IPS DF 6.9 (cell line): Measurements from ENCODE around the gene STEAP3.

ENCODE experiments used
- DNase-seq: peaks from one replicate; pipeline ENCODE4 v3.0.0-alpha.2; 2013; ENCODE audit warnings: low read depth, low spot score
- H3K27ac ChIP-seq: one replicate; pipeline ENCODE4 v1.5.1; 2013; ENCODE audit warnings: low read length, control low read depth
- H3K27me3 ChIP-seq: 2 replicates; pipeline ENCODE4 v1.6.1; 2013; ENCODE audit warnings: mild to moderate bottlenecking, low read length; ENCODE audit not compliant: control insufficient read depth, insufficient read depth
- H3K36me3 ChIP-seq: 2 replicates; pipeline ENCODE4 v1.6.1; 2013; ENCODE audit warnings: low read length; ENCODE audit not compliant: control insufficient read depth, insufficient read depth
- H3K4me1 ChIP-seq: 2 replicates; pipeline ENCODE4 v1.6.1; 2013; ENCODE audit warnings: low read length; ENCODE audit not compliant: control insufficient read depth, insufficient read depth
- H3K4me3 ChIP-seq: 2 replicates; pipeline ENCODE4 v1.5.1; 2013; ENCODE audit warnings: mild to moderate bottlenecking, low read length
- H3K9me3 ChIP-seq: 2 replicates; pipeline ENCODE4 v1.6.1; 2013; ENCODE audit warnings: low read length, inconsistent platforms; ENCODE audit not compliant: control insufficient read depth, insufficient read depth
- WGBS: extraction: QIAGEN DNeasy Blood & Tissue Kit; methylation state at CpG from one replicate; pipeline ENCODE4 v1.1.7; 2013; ENCODE audit warnings: mixed read lengths, missing lambda C conversion rate; ENCODE audit not compliant: insufficient read length, insufficient coverage; 5-methylcytosine and 5-hydroxymethylcytosine counted together

Gene STEAP3, protein sequence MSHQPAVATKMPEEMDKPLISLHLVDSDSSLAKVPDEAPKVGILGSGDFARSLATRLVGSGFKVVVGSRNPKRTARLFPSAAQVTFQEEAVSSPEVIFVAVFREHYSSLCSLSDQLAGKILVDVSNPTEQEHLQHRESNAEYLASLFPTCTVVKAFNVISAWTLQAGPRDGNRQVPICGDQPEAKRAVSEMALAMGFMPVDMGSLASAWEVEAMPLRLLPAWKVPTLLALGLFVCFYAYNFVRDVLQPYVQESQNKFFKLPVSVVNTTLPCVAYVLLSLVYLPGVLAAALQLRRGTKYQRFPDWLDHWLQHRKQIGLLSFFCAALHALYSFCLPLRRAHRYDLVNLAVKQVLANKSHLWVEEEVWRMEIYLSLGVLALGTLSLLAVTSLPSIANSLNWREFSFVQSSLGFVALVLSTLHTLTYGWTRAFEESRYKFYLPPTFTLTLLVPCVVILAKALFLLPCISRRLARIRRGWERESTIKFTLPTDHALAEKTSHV

DNA sequence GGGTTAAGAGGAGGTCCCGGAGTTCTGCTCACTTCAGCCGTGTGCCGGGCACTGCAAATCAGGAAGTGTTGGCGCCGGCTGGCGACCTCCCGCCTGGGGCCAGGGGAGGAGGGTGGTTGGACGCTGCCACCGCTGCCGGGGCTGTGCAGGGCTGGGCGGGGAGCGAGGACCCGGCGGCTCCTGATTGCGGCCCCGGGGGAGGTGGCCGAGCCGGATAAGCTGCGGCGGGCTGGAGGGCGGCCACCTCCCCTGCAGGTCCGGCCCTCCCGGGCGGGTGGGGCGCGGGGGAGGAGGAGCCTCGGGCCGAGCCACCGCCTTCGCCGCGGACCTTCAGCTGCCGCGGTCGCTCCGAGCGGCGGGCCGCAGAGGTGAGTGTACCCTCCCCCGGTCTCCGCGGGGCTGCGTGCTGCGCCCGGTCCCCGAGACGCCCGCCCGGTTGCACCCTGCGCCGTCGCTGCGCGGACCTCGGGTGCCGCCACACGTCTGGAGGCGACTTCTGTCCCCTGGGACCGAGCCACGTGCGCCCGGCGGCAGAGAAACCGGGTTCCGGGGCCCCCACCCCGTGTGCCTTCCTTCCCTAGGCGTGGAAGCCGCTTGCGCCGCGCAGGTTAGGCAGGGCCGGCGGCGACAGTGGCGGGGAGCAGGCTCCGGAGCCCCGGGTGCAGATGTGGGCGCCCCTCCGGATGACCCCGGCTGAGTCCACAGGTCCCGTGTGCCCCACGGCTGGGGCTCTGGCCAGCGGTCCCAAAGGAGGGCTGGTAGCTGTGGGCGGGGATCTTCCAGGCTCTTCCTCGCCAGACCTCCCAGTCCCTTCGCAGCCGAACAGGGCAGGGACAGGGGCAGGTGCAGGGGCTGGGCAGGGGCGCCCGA is at the start of gene STEAP3:
TSS of gene STEAP3 (plus strand) at position 314 of the 870 bp plus-strand sequence. CDS start 7,179 bp downstream, outside the sequence.
- Histone ChIP-seq H3K27me3 (no peaks in the 10 kb centered on the region), H3K27ac (no peak within 1 kb of the TSS), H3K9me3 (no peaks in the 10 kb centered on the region), H3K36me3 (no peaks in the 10 kb centered on the region), H3K4me3 (peak within 1 kb of the TSS; percentile 50), H3K4me1 (peaks cover 5% of the 10 kb centered on the region)
- no peak for DNase-seq
- WGBS, result no CpG with 5 or more reads among the region's 89 CpGs

DNA sequence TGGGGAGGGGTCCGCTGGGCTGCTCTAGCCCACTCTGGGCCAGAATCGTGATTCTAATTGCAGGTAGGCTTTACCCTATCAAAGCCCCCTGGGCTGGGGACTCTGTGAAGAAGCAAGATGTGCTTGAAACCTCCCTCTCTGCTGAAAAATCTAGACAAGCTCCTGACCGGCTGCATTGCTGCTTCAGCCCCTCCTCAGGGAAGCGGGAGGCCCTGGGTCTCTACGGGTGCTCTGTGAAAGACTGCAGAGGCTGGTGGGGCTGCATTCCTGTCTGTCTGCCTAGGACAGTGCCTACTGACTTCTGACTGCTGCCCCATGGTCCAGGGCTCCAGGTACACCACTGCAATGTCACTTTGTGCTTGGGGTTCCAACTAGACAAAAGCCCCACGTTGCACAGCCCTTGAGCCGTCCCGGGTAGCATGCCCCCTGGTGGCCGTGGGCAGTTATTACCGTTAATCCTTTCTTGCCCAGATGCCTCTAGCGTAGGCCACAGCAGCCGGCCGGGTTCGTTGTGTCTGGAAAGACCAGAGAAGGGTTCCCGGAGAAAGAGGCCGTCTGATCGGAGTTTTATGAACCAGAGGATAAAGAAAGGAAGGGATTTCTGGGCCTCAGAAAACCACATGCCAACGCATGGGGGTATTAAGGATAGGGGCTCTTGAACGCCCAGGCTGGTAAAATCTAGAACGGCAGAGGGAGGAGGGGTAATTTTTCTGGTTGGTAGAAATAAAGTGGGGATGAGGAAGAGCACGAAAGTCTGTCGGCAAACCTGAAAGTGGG is 49.2 kb upstream of the STEAP3 start:
- Histone ChIP-seq H3K36me3 (no peaks in the 10 kb centered on the region; the same call in 1 of the 2 replicates), H3K9me3 (no peaks in the 10 kb centered on the region), H3K27me3 (no peaks in the 10 kb centered on the region), H3K4me3 (no peak overlapping the region), H3K4me1 (no peaks in the 10 kb centered on the region), H3K27ac (no peak overlapping the region)
- DNase-seq, result no peak
- WGBS, result no CpG with 5 or more reads among the region's 22 CpGs

DNA sequence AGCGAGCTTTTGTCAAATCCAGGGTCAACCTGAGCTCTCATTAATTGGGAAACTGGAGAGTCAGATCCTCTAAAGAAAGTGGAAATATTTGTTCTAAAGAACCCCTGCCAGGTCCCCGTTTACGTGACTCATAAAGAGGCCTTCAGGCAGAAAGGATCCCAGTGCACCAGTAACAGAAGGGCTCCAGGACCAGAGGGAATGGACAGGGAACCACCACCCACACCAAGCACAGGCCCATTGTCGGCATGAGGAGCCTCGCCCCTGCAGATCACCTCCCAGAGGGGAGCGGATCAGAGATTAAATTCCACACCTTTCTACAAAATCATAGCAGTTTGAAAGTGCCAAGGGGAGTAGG is 48.7 kb upstream of the STEAP3 start:
- no CpG with 5 or more reads among the region's 6 CpGs for WGBS

DNA sequence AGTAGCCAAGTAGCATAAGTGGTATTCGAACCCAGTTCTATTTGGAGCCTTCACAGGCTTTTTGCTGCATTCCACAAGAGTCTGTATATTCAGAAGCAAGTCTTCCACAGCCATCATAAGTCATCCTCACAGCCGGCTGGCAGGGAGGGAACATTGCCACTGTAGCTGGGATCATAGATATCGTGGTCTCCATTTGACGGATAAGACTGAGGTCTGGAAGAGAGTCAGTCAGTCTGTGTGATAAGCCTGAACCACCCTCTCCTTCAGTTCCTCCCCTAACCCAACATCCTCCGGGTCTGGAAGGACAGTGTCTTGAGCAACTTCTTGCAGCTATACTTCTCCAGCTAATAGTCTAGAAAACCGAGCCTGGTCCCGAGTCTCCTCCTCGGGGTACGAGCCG is 48.1 kb upstream of the STEAP3 start:
- WGBS, result no CpG with 5 or more reads among the region's 10 CpGs
- no peaks in the 10 kb centered on the region for H3K9me3 ChIP-seq

More for the DNA sequence above, 48.7 kb upstream of the STEAP3 start:
- Histone ChIP-seq H3K4me1 (no peaks in the 10 kb centered on the region), H3K4me3 (no peak overlapping the region), H3K27ac (no peak overlapping the region), H3K27me3 (no peaks in the 10 kb centered on the region), H3K9me3 (no peaks in the 10 kb centered on the region), H3K36me3 (no peaks in the 10 kb centered on the region; the same call in 1 of the 2 replicates)
- no peak for DNase-seq

DNA sequence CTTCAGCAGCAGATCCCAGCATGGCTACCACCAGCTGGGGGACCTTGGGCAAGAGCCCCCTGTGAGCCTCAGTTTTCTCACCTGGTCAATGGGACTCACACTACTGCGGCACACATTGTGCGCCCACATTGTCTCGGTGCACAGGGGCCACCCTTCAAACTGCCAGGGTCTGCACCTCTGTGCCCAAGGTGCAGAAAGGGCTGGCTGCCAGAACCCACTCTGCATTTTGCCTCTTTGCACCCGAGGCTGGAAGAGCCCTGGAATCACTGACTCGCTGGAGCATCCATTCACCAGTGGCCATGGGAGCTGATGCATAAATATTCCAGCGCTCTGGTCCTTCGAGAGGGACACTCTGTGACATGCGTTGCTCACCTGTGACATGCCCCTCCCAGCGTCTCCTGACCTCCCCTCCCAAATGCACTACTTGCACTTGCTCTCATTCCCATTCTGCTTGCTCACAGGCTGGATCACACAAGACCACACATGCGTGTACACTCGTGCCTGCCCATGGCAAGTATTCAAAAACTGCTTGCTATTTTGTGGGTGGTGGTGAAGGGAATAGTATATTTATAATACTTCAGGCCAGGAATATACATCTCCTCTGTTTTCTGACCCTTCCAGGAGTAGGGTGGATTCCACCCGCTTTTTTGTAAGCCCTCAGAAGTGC is 46.3 kb upstream of the STEAP3 start:
- H3K27ac ChIP-seq, result no peak overlapping the region
- no peak for DNase-seq
- no CpG with 5 or more reads among the region's 12 CpGs for WGBS
- peaks cover 1% of the 10 kb centered on the region; the same call in 1 of the 2 replicates for H3K4me1 ChIP-seq
- no peaks in the 10 kb centered on the region for H3K36me3 ChIP-seq
- no peaks in the 10 kb centered on the region for H3K27me3 ChIP-seq
- no peaks in the 10 kb centered on the region for H3K9me3 ChIP-seq
- no peak overlapping the region for H3K4me3 ChIP-seq

More for the DNA sequence above, 48.1 kb upstream of the STEAP3 start:
- DNase-seq, result no peak
- H3K36me3 ChIP-seq, result no peaks in the 10 kb centered on the region; the same call in 1 of the 2 replicates
- H3K4me1 ChIP-seq, result no peaks in the 10 kb centered on the region
- H3K27ac ChIP-seq, result no peak overlapping the region
- H3K4me3 ChIP-seq, result no peak overlapping the region
- H3K27me3 ChIP-seq, result no peaks in the 10 kb centered on the region

DNA sequence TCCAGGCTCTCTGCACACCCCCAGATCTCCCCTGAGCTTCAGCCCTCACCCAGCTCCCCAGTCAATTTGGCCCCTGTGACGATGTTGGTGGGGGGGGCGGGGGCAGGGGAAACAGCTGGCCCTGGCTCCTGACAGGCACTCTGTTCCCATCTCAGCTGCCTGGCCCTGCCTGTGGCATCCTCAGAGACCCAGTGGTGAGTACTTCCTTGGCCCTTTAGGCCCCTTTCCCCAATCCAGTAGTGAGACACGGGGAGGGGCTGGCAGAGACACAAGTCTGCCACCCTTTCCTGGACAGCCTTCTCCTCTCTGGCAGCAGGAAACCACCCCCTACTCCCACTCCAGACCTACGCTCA is 45.8 kb upstream of the STEAP3 start:
- Histone ChIP-seq H3K27ac (no peak overlapping the region), H3K27me3 (no peaks in the 10 kb centered on the region), H3K4me3 (no peak overlapping the region), H3K9me3 (no peaks in the 10 kb centered on the region), H3K36me3 (no peaks in the 10 kb centered on the region), H3K4me1 (peaks cover 1% of the 10 kb centered on the region; the same call in 1 of the 2 replicates)
- DNase-seq, result no peak
- no CpG with 5 or more reads among the region's 4 CpGs for WGBS

DNA sequence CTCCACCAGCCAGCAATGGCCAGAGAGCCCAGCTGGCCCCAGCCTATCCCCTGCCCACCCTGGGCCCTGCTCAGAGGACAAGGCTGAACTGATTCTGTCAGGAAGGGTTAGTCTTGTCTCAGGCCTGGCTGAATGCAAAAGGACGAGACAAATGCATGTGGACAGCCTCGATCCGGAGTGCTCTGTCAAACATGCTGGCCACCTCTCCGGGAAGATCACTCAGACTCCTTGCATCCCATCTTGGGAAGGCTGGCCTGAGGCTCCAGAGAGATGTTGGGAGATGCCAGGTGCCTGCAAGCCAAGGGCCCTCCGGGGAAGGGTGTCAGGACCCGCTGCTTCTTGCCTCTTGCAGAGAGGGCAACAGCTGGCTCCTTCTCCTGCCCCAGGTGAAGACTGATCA is 44.9 kb upstream of the STEAP3 start:
- H3K4me1 ChIP-seq, result peaks cover 1% of the 10 kb centered on the region; the same call in 1 of the 2 replicates
- no peak for DNase-seq
- H3K27me3 ChIP-seq, result no peaks in the 10 kb centered on the region
- WGBS, result no CpG with 5 or more reads among the region's 6 CpGs
- H3K27ac ChIP-seq, result no peak overlapping the region
- no peak overlapping the region for H3K4me3 ChIP-seq
- H3K9me3 ChIP-seq, result no peaks in the 10 kb centered on the region
- H3K36me3 ChIP-seq, result no peaks in the 10 kb centered on the region

DNA sequence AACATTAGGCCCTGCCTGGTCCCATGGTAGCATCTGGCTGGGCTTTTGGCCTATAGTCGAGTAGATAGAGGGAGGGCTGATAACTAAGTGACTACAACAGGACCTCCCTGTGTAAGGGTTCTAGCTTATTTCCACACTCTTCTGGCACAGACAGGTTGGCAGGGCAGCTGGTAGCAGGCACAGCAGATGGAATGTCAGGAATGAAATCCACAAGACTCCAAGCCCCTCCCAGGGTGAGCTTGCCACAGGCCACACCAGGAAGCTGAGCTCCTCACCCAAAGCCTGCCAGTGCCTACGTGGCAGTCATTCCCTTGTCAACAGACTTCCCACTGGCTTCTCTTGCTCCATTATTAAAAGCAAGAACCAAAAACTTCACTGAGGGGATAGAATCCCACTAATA is 44.4 kb upstream of the STEAP3 start:
- H3K4me1 ChIP-seq, result peaks cover 1% of the 10 kb centered on the region; the same call in 1 of the 2 replicates
- no CpG with 5 or more reads among the region's 2 CpGs for WGBS
- DNase-seq, result no peak

DNA sequence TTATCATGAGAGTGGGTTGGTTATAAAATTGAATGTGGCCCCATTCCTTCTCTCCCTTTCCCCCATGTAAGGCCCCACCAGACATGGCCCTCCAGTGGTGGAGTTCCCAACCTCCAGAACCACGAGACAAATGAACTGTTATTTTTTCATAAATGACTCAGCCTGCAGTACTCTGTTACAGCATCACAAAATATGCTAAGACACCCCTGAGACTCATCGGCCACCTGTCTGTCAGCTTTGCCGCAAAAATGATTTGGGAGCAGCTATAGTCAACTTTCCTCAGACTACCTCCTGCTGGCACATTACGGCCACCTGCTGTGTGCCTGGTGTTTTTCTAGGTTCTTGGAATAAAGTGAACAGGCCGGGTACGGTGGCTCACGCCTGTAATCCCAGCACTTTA is 43.6 kb upstream of the STEAP3 start:
- Histone ChIP-seq H3K4me1 (peaks cover 1% of the 10 kb centered on the region; the same call in 1 of the 2 replicates), H3K4me3 (no peak overlapping the region), H3K27ac (no peak overlapping the region), H3K36me3 (no peaks in the 10 kb centered on the region), H3K9me3 (no peaks in the 10 kb centered on the region), H3K27me3 (no peaks in the 10 kb centered on the region)
- no CpG with 5 or more reads among the region's 7 CpGs for WGBS
- DNase-seq, result no peak

More for the DNA sequence above, 44.4 kb upstream of the STEAP3 start:
- Histone ChIP-seq H3K9me3 (no peaks in the 10 kb centered on the region), H3K36me3 (no peaks in the 10 kb centered on the region), H3K27me3 (no peaks in the 10 kb centered on the region), H3K27ac (no peak overlapping the region), H3K4me3 (no peak overlapping the region)
